ENCODE data around the gene PLEKHA7. TPM values are rescaled to one million over a fixed set of nuclear protein-coding genes. Genes with fewer than 3 reads are reported as not detected.
A peak's percentile ranks its signal among the peaks of the same experiment; 100 is the strongest.

Gene PLEKHA7
- total and polyA plus RNA-seq, 2 of the 13 experiments (the other 11 are each of a cell fraction or from before 2014, with no cell fraction given), result 17.5 to 18.7 TPM

GRCh38 chr11:16874275-16874975 lies 139.8 kb downstream of the PLEKHA7 start (continued):
- TF ChIP-seq HMGXB3 (CRISPR knock-in tag; IDR thresholded peaks at IDR 0.05; ENCODE audit: borderline replicate concordance), result no peak
- TF ChIP-seq MLXIP (CRISPR knock-in tag; IDR thresholded peaks at IDR 0.05; ENCODE audit: borderline replicate concordance), result no peak
- no peak for TF ChIP-seq ZNF749 (CRISPR knock-in tag; IDR thresholded peaks at IDR 0.05; ENCODE audit: borderline replicate concordance)
- TF ChIP-seq ZNF235 (CRISPR knock-in tag; IDR thresholded peaks at IDR 0.05; ENCODE audit: borderline replicate concordance), result no peak
- TF ChIP-seq, protein P1, sequence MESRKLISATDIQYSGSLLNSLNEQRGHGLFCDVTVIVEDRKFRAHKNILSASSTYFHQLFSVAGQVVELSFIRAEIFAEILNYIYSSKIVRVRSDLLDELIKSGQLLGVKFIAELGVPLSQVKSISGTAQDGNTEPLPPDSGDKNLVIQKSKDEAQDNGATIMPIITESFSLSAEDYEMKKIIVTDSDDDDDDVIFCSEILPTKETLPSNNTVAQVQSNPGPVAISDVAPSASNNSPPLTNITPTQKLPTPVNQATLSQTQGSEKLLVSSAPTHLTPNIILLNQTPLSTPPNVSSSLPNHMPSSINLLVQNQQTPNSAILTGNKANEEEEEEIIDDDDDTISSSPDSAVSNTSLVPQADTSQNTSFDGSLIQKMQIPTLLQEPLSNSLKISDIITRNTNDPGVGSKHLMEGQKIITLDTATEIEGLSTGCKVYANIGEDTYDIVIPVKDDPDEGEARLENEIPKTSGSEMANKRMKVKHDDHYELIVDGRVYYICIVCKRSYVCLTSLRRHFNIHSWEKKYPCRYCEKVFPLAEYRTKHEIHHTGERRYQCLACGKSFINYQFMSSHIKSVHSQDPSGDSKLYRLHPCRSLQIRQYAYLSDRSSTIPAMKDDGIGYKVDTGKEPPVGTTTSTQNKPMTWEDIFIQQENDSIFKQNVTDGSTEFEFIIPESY (CRISPR knock-in tag; IDR thresholded peaks at IDR 0.05), result no peak
- no peak for TF ChIP-seq RAD21 (CRISPR knock-in tag; IDR thresholded peaks at IDR 0.05)
- TF ChIP-seq NR2F1 (CRISPR knock-in tag; IDR thresholded peaks at IDR 0.05), result 0 out of 4 replicates have a peak, but pooled peaks of 1 of the 2 experiments have one; percentile 29
- 0 out of 2 replicates have a peak, but pooled peaks have one; percentile 38 for TF ChIP-seq SAP130 (CRISPR knock-in tag; IDR thresholded peaks at IDR 0.05; ENCODE audit: low read depth)
- TF ChIP-seq JUND (CRISPR knock-in tag; IDR thresholded peaks at IDR 0.05), result no peak
- TF ChIP-seq SP140L (CRISPR knock-in tag; IDR thresholded peaks at IDR 0.05; ENCODE audit: borderline replicate concordance), result no peak
- no peak for TF ChIP-seq ZNF713 (CRISPR knock-in tag; IDR thresholded peaks at IDR 0.05)
